CD8-positive, alpha-beta memory T cell (primary cell): ENCODE data around the gene ANKRD23. TPM values are rescaled to one million over a fixed set of nuclear protein-coding genes. Genes with fewer than 3 reads are reported as not detected.
"Not testable (repeated sequence)": the region's sequence is repeated elsewhere in the genome, so short reads cannot be mapped to it uniquely, and the experiment has no call there.

ENCODE experiments used
- CTCF ChIA-PET: fragments of 350-600 bp; sonication (Branson Sonifier 250); formaldehyde crosslinking; loops from one replicate; lab custom pipeline; 2021; ENCODE audit warnings: antibody characterized with exemption; lab: Charles Lee
- POLR2A ChIA-PET: fragments of 350-600 bp; sonication (Branson Sonifier 250); formaldehyde crosslinking; loops from one replicate; lab custom pipeline; 2021; ENCODE audit warnings: antibody characterized with exemption; lab: Charles Lee
- DNase-seq, 5 donors: peaks; one replicate each; pipeline versions ENCODE4 v3.0.0 to v3.0.0-alpha.2; 2020 to 2022; ENCODE audit warnings: mixed read lengths in 1 of 5
- H3K27ac ChIP-seq: one replicate; pipeline ENCODE4 v1.7.0; 2013; ENCODE audit warnings: low read depth, mild to moderate bottlenecking, low read length, moderate library complexity
- H3K27me3 ChIP-seq: 2 replicates; pipeline ENCODE4 v1.7.0; 2013; ENCODE audit warnings: low read length, mild to moderate bottlenecking; ENCODE audit not compliant: insufficient read depth, poor library complexity, severe bottlenecking
- H3K36me3 ChIP-seq: 2 replicates; pipeline ENCODE4 v1.7.0; 2013; ENCODE audit warnings: mild to moderate bottlenecking, low read length, moderate library complexity; ENCODE audit not compliant: insufficient read depth
- H3K4me1 ChIP-seq: 2 replicates; pipeline ENCODE4 v1.7.0; 2013; ENCODE audit warnings: mild to moderate bottlenecking, low read length, moderate library complexity; ENCODE audit not compliant: insufficient read depth
- H3K4me3 ChIP-seq: 2 replicates; pipeline ENCODE4 v1.7.0; 2013; ENCODE audit warnings: mild to moderate bottlenecking, low read length
- H3K9me3 ChIP-seq: 2 replicates; pipeline ENCODE4 v1.7.0; 2013; ENCODE audit warnings: mild to moderate bottlenecking, low read length
- H3K27ac Mint-ChIP-seq, 8 donors: one replicate each; pipeline ENCODE4 v1.8.0; 2020 to 2021; ENCODE audit warnings: mixed read lengths in 8 of 8, mild to moderate bottlenecking in 6 of 8, inconsistent platforms in 3 of 8, moderate library complexity in 3 of 8
- H3K27me3 Mint-ChIP-seq, 2 donors: one replicate each; pipeline ENCODE4 v1.8.0; 2020 to 2021; ENCODE audit warnings: mixed read lengths in 2 of 2, mild to moderate bottlenecking in 1 of 2, moderate library complexity in 1 of 2
- H3K36me3 Mint-ChIP-seq, 3 donors: one replicate each; pipeline ENCODE4 v1.8.0; 2020 to 2021; ENCODE audit warnings: mixed read lengths in 3 of 3, inconsistent platforms in 1 of 3, mild to moderate bottlenecking in 1 of 3
- H3K4me1 Mint-ChIP-seq, 3 donors: one replicate each; pipeline ENCODE4 v1.8.0; 2020 to 2021; ENCODE audit warnings: mixed read lengths in 3 of 3, inconsistent platforms in 1 of 3, mild to moderate bottlenecking in 1 of 3
- H3K4me3 Mint-ChIP-seq, 7 donors: one replicate each; pipeline ENCODE4 v1.8.0; 2020 to 2021; ENCODE audit warnings: mixed read lengths in 7 of 7, mild to moderate bottlenecking in 6 of 7, moderate library complexity in 4 of 7, inconsistent platforms in 2 of 7
- H3K9me3 Mint-ChIP-seq, 5 donors: one replicate each; pipeline ENCODE4 v1.8.0; 2020 to 2022; ENCODE audit warnings: mixed read lengths in 5 of 5, mild to moderate bottlenecking in 3 of 5, moderate library complexity in 2 of 5, inconsistent platforms in 1 of 5
- polyA plus RNA-seq: library from polyadenylated mRNA; unstranded; fragments of 300-500 nt; fragmentation: Illumina TruSeq; gene quantifications from one replicate; pipeline ENCODE4 v1.2.3, GENCODE V29; 2021
- total RNA-seq, 2 experiments: library from RNA; stranded (reverse); gene quantifications; one replicate each; pipeline ENCODE4 v1.2.3, GENCODE V29; 2021

The ANKRD23 gene
- total and polyA plus RNA-seq, 3 experiments from 2014 or later = 0.47 to 3.9 (median 3.8) TPM

DNA sequence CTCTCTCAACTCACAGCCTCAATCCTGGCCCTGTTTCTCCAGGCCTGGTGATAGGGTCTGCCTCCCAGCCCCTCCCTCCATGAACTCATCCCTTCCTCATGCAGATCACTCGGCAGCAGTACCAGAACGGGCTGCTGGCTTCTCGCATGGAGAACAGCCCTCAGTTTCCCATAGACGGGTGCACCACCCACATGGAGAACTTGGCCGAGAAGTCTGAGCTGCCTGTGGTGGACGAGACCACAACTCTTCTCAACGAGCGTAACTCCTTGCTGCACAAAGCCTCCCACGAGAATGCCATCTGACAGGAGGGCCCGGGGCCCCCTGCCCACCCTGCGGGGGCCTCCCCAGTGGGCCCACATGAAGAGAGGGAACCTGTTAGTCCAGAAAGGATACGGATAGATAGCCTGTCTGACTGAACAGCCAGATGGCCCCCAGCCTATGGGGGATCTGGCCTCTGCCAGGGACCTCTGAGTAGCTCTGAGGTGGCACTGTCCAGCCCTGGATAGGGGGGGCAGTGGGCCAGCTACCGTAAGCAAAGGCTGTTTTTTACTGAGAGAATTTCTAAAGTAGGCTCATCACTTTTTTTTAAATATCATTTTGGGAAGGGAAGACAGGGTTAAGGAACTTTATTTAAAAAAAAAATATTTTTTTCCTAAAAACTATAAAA lies 34.5 kb downstream of the ANKRD23 start:
- CTCF ChIA-PET = interaction anchor here (0.9 to 2.3 kb wide), 4 partner anchors 9 to 48 kb away, joined by 3 to 6 read pairs (median 4); partner anchors contain the start of gene ANKRD39
- H3K27ac Mint-ChIP-seq = peak overlapping the region in 7 of 8 donors; percentile 42 to 91 (median 73)
- POLR2A ChIA-PET = interaction anchor here (0.7 kb wide), 1 partner anchor 49 kb away, joined by 3 read pairs; no protein-coding TSS in a partner anchor

DNA sequence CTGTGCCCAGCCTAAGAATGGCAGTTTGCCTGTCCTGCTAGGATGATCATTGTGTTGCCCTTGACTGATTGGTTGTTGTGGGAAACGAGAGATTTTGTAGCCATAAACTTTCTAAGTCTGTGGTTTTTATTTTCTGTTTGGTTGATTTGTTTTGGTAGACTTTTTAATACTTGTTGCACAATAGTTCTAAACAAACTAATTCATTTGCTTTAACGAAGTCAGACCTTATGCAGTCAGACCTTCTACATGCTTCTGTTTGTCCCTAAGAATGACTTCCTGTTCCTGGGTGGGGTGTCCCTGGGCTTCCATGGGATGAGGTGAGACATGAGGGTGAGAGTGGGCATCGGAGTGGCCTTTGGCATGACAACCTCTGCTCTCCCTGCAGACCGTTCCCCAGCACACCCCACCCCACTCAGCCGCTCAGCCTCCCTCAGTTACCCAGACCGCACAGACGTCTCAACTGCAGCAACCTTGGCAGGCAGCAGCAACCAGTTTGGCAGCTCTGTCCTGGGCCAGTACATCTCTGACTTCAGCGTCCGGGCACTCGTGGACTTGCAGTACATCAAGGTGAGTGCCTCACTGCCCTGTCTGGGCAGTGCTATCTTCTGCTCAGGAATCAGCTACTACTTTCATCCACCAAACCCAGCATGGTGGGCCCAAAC lies 35.5 kb downstream of the ANKRD23 start:
- Histone ChIP-seq H3K4me3 (no peak overlapping the region), H3K9me3 (no peaks in the 10 kb centered on the region), H3K27ac (no peak overlapping the region), H3K36me3 (no peaks in the 10 kb centered on the region), H3K4me1 (peaks cover 24% of the 10 kb centered on the region), H3K27me3 (no peaks in the 10 kb centered on the region)
- H3K27ac Mint-ChIP-seq = peak overlapping the region; percentile 15 to 99 (median 86)
- ChIA-PET CTCF (interaction anchor here (1.3 to 2.3 kb wide), 2 partner anchors 45 to 49 kb away, joined by 3 to 6 read pairs; partner anchors contain the start of gene ANKRD39), POLR2A (interaction anchor here (0.7 to 4.7 kb wide), 2 partner anchors 8 to 48 kb away, joined by 3 to 40 read pairs; partner anchors contain the start of gene CNNM3)
- H3K9me3 Mint-ChIP-seq = no peaks in the 10 kb centered on the region
- peaks cover 0 to 26% (median 5%) of the 10 kb centered on the region in 3 donors for H3K36me3 Mint-ChIP-seq
- peak overlapping the region in 5 of 7 donors; percentile 29 to 57 (median 48) for H3K4me3 Mint-ChIP-seq
- no peaks in the 10 kb centered on the region for H3K27me3 Mint-ChIP-seq
- peaks cover 34 to 58% (median 41%) of the 10 kb centered on the region in 3 donors for H3K4me1 Mint-ChIP-seq
- DNase-seq = no peak

More for the DNA sequence above, 34.5 kb downstream of the ANKRD23 start:
- no peak overlapping the region for H3K4me3 ChIP-seq
- H3K27me3 ChIP-seq = no peaks in the 10 kb centered on the region
- H3K27ac ChIP-seq = no peak overlapping the region
- Mint-ChIP-seq H3K4me1 (peaks cover 38 to 63% (median 45%) of the 10 kb centered on the region in 3 donors), H3K4me3 (no peak overlapping the region), H3K9me3 (no peaks in the 10 kb centered on the region), H3K36me3 (peaks cover 0 to 26% (median 5%) of the 10 kb centered on the region in 3 donors), H3K27me3 (no peaks in the 10 kb centered on the region)
- no peaks in the 10 kb centered on the region for H3K9me3 ChIP-seq
- no peak for DNase-seq
- no peaks in the 10 kb centered on the region for H3K36me3 ChIP-seq
- peaks cover 24% of the 10 kb centered on the region for H3K4me1 ChIP-seq

DNA sequence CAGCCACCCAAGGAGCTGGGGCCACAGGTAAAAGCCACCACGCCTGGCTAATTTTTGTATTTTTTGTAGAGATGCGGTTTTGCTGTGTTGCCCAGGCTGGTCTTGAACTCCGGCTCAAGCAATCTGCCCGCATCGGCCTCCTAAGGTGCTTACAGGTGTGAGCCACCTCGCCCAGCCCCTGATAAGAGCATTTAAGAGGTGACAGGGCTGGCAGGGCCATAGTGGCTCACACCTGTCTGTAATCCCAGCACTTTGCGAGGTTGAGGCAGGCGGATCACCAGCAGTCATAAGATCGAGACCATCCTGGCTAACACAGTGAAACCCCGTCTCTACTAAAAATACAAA lies 36.7 kb downstream of the ANKRD23 start:
- H3K27ac ChIP-seq = peak overlapping the region; percentile 69
- POLR2A ChIA-PET = interaction anchor here (0.6 to 4.7 kb wide), 6 partner anchors 9 to 51 kb away, joined by 3 to 40 read pairs (median 5); partner anchors contain the start of genes ANKRD39 and CNNM3
- H3K27ac Mint-ChIP-seq = peak overlapping the region; percentile 91 to 99 (median 98)

GRCh38 chr2:96806468-96807126 lies 37.2 kb downstream of the ANKRD23 start:
- H3K4me1 Mint-ChIP-seq = peaks cover 26 to 44% (median 28%) of the 10 kb centered on the region in 3 donors
- Histone ChIP-seq H3K36me3 (no peaks in the 10 kb centered on the region), H3K4me3 (peak overlapping the region; percentile 53), H3K9me3 (no peaks in the 10 kb centered on the region), H3K27me3 (no peaks in the 10 kb centered on the region), H3K4me1 (peaks cover 36% of the 10 kb centered on the region), H3K27ac (peak overlapping the region; percentile 69)
- no peaks in the 10 kb centered on the region for H3K9me3 Mint-ChIP-seq
- POLR2A ChIA-PET = interaction anchor here (0.6 to 4.7 kb wide), 6 partner anchors 10 to 51 kb away, joined by 3 to 40 read pairs (median 5); partner anchors contain the start of genes ANKRD39 and CNNM3
- peaks cover 0 to 18% (median 3%) of the 10 kb centered on the region in 3 donors for H3K36me3 Mint-ChIP-seq
- H3K27me3 Mint-ChIP-seq = no peaks in the 10 kb centered on the region
- peak overlapping the region; percentile 70 to 92 (median 85) for H3K4me3 Mint-ChIP-seq
- DNase-seq = peak; percentile 31 to 76 (median 51)
- CTCF ChIA-PET = interaction anchor here (0.6 to 3.2 kb wide), 7 partner anchors 9 to 155 kb away, joined by 3 to 16 read pairs (median 5); partner anchors contain the start of genes ANKRD39, CNNM3 and CNNM4
- H3K27ac Mint-ChIP-seq = peak overlapping the region; percentile 91 to 99 (median 98)

More for the DNA sequence above, 36.7 kb downstream of the ANKRD23 start:
- Mint-ChIP-seq H3K36me3 (peaks cover 0 to 20% (median 3%) of the 10 kb centered on the region in 3 donors), H3K9me3 (no peaks in the 10 kb centered on the region), H3K4me1 (peaks cover 27 to 49% (median 32%) of the 10 kb centered on the region in 3 donors), H3K4me3 (peak overlapping the region; percentile 70 to 92 (median 85)), H3K27me3 (no peaks in the 10 kb centered on the region)
- peak overlapping the region; percentile 53 for H3K4me3 ChIP-seq
- H3K36me3 ChIP-seq = no peaks in the 10 kb centered on the region
- H3K4me1 ChIP-seq = peaks cover 31% of the 10 kb centered on the region
- CTCF ChIA-PET = interaction anchor here (0.6 to 3.2 kb wide), 7 partner anchors 8 to 154 kb away, joined by 3 to 16 read pairs (median 6); partner anchors contain the start of genes ANKRD39, CNNM3 and CNNM4
- no peaks in the 10 kb centered on the region for H3K27me3 ChIP-seq
- H3K9me3 ChIP-seq = no peaks in the 10 kb centered on the region
- DNase-seq = no peak

- not testable (repeated sequence) for H3K9me3 Mint-ChIP-seq, H3K4me3 ChIP-seq, H3K9me3 ChIP-seq, H3K27ac ChIP-seq, H3K27me3 Mint-ChIP-seq, H3K36me3 ChIP-seq, H3K27me3 ChIP-seq, DNase-seq
- peak overlapping the region in 6 of 7 donors; percentile 70 to 92 (median 85) for H3K4me3 Mint-ChIP-seq
- ChIA-PET CTCF (interaction anchor here (0.9 to 3.2 kb wide), 6 partner anchors 9 to 155 kb away, joined by 3 to 16 read pairs (median 6); partner anchors contain the start of genes ANKRD39, CNNM3 and CNNM4), POLR2A (interaction anchor here (1.0 to 4.7 kb wide), 3 partner anchors 10 to 35 kb away, joined by 5 to 40 read pairs (median 5); partner anchors contain the start of gene CNNM3)
- H3K4me1 Mint-ChIP-seq = peaks cover 24 to 39% (median 26%) of the 10 kb centered on the region in 3 donors
- peaks cover 42% of the 10 kb centered on the region for H3K4me1 ChIP-seq
- H3K27ac Mint-ChIP-seq = peak overlapping the region; percentile 91 to 99 (median 98)
- H3K36me3 Mint-ChIP-seq = peaks cover 0 to 14% (median 3%) of the 10 kb centered on the region in 3 donors
Measured at GRCh38 chr2:96805946-96806345, 37.9 kb downstream of the ANKRD23 start.

GRCh38 chr2:96804986-96805385 lies 38.8 kb downstream of the ANKRD23 start:
- Histone ChIP-seq H3K4me3 (no peak overlapping the region), H3K36me3 (no peaks in the 10 kb centered on the region), H3K4me1 (peaks cover 48% of the 10 kb centered on the region), H3K9me3 (no peaks in the 10 kb centered on the region), H3K27me3 (no peaks in the 10 kb centered on the region), H3K27ac (no peak overlapping the region)
- peaks cover 24 to 39% (median 26%) of the 10 kb centered on the region in 3 donors for H3K4me1 Mint-ChIP-seq
- no peak for DNase-seq
- H3K4me3 Mint-ChIP-seq = peak overlapping the region in 1 of 7 donors; percentile 32
- H3K36me3 Mint-ChIP-seq = peaks cover 0 to 7% (median 3%) of the 10 kb centered on the region in 3 donors
- ChIA-PET CTCF (interaction anchor here (3.2 kb wide), 1 partner anchor 10 kb away, joined by 16 read pairs; the partner anchor contains the start of gene CNNM3), POLR2A (interaction anchor here (4.7 kb wide), 1 partner anchor 11 kb away, joined by 40 read pairs; the partner anchor contains the start of gene CNNM3)
- no peaks in the 10 kb centered on the region for H3K27me3 Mint-ChIP-seq
- peak overlapping the region in 6 of 8 donors; percentile 27 to 86 (median 70) for H3K27ac Mint-ChIP-seq
- no peaks in the 10 kb centered on the region for H3K9me3 Mint-ChIP-seq

DNA sequence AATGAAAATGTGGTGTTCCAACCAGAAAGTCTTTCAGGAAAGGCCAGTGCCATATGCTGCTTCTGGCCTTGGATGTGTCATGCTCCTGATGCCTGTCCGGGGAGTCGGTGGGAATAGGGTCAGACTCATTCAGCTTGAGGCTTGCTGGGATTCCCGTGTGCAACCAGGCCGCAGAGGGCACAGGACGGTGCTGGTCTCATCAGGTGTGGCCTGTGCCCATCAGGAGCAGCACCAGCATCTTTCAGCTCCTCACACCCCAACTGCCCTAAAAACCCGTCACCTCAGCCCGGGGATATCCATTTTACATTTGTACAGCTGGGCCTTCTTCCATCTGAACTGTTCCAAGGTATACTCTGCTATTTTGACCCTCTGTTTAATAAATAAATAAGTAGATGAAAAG lies 41.1 kb downstream of the ANKRD23 start:
- CTCF ChIA-PET = interaction anchor here (0.7 to 2.8 kb wide), 5 partner anchors 11 to 199 kb away, joined by 3 to 11 read pairs (median 4); partner anchors contain the start of gene ANKRD39
- H3K4me3 Mint-ChIP-seq = no peak overlapping the region
- peaks cover 18 to 26% (median 19%) of the 10 kb centered on the region in 3 donors for H3K4me1 Mint-ChIP-seq
- no peak overlapping the region for H3K27ac ChIP-seq
- H3K36me3 Mint-ChIP-seq = peaks cover 4 to 20% (median 10%) of the 10 kb centered on the region in 3 donors
- H3K27ac Mint-ChIP-seq = peak overlapping the region in 1 of 8 donors; percentile 82
- H3K9me3 Mint-ChIP-seq = no peaks in the 10 kb centered on the region
- H3K9me3 ChIP-seq = no peaks in the 10 kb centered on the region
- no peak for DNase-seq
- no peak overlapping the region for H3K4me3 ChIP-seq
- peaks cover 42% of the 10 kb centered on the region for H3K4me1 ChIP-seq
- H3K36me3 ChIP-seq = no peaks in the 10 kb centered on the region
- no peaks in the 10 kb centered on the region for H3K27me3 ChIP-seq
- POLR2A ChIA-PET = no interaction called here
- H3K27me3 Mint-ChIP-seq = no peaks in the 10 kb centered on the region
